HS-27A (cell line): ENCODE data around the gene HSPA12B.

Experiments
- DNase-seq: peaks from one replicate; pipeline ENCODE4 v3.0.0-alpha.2; 2012; ENCODE audit warnings: low read depth, missing footprints

HSPA12B gene, protein sequence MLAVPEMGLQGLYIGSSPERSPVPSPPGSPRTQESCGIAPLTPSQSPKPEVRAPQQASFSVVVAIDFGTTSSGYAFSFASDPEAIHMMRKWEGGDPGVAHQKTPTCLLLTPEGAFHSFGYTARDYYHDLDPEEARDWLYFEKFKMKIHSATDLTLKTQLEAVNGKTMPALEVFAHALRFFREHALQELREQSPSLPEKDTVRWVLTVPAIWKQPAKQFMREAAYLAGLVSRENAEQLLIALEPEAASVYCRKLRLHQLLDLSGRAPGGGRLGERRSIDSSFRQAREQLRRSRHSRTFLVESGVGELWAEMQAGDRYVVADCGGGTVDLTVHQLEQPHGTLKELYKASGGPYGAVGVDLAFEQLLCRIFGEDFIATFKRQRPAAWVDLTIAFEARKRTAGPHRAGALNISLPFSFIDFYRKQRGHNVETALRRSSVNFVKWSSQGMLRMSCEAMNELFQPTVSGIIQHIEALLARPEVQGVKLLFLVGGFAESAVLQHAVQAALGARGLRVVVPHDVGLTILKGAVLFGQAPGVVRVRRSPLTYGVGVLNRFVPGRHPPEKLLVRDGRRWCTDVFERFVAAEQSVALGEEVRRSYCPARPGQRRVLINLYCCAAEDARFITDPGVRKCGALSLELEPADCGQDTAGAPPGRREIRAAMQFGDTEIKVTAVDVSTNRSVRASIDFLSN

DNA sequence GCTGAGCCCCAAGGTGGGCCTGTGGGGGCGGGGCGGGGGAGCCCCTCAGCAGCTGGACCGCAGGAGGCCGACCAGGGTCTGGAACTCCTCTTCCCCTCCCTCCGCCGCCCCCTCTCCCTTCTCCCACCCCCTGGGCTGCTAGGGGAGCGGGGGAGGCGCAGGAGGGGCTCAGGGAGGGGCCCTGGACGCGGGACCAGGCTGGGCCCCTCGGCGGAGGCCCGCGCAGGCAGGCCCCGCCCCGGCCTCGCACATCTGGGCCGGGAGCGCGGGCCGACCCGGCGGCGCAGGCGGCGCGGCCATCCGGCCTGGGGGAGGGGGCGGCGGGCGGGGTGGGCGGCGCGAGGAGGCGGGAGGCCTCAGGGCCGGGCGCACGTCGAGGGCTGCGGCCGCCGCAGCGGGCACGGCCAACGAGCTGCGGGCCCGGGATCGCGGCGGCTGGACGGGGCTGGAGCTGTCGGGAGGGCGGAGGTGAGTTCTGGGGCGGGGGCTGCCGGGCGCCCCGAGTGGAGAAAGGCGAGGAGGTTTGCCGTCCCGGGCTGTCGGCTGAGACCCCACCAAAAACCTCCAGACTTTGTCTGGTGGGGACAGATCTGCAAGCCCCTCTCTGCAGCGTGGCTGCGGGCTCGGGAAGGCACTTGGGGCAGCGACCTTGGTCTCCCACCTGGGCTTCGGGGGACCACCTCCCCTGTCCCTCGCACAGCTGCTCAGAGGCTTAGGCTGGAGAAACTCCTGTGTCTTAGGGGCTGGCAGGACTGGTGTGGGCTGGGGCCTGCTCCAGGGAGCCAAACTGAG, at the start of gene HSPA12B:
TSS of gene HSPA12B (plus strand) at position 359 of the 792 bp plus-strand sequence. CDS start 5,990 bp downstream, outside the sequence.
- no peak for DNase-seq

DNA sequence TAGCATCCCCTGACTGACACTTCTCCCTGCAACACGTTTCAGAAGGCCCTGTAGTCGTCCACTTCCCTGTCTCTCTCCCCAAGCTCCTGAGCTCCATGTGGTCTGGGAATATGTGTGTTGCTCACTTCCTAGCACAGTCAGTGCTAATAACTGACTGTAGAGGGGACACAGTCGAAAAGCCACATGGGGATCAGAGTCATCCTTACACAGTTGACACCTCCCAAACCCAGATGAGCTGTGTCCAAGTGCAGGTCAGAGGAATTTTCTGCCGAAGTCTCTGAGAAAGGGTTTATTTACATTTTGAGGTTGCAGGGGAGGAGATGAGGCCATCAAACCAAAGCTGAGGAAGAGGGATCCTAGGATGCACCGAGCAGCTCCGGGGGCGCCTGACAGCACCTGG, 47.1 kb upstream of the HSPA12B start:
- no peak for DNase-seq

DNA sequence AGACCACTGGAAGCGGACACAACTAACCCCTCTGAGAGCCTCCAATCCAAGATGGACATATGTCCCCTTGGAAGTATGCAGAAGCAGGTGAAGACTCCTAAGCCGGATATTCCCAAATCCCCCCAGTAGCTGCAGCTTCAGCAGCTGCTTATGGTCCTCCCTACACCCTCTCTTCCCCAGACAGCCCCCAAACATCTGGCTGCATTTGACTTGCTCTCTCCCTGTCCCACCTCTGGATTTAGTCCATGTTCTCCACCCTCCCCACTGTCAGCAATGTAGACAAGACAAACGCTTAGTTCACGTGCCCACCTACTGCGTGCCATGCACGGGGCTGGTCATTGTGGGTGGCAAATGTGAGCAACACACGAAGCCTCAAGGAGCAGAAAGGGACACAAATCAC, 46.1 kb upstream of the HSPA12B start:
- no peak for DNase-seq

DNA sequence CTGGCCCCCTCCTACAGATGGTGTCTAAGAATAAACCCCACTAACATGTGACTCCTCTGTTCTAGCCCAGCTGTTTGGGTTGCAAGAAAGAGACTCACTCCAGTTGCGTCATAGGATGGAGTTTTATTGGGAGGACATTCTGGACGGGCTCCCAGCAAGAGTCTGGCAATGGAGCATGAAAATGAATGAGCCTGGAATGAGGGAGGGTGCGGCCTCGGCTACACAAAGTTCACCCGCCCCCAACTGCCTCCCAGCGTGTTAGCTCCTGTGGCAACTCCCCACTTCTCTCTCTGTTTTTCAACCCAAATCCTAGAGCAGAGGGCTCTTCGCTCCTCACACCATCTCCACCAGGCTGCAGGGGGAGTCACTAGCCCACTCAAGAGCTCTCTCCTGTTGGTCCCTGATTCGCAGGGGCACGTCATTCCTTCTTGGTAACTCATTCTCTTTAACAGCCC, 45.6 kb upstream of the HSPA12B start:
- no peak for DNase-seq

DNA sequence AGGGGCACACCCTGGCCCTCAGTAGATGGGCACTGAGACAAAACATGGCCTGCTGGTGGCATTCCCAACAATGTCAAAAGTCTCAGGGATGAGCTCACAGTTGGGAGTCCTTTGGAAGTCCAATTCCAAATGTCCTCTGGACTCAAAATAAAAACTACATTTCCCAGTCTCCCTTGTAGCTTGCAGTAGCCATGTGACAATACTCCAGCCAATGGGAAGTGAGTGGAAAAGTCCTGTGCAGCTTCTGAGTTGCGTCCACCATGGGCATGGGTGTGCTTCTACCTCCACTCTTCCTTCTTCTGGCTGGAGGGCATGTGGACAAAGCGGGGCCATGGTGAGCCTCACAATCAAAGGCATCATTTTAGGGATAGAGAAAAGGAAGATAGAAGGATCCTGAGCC, 44.8 kb upstream of the HSPA12B start:
- DNase-seq, result no peak

DNA sequence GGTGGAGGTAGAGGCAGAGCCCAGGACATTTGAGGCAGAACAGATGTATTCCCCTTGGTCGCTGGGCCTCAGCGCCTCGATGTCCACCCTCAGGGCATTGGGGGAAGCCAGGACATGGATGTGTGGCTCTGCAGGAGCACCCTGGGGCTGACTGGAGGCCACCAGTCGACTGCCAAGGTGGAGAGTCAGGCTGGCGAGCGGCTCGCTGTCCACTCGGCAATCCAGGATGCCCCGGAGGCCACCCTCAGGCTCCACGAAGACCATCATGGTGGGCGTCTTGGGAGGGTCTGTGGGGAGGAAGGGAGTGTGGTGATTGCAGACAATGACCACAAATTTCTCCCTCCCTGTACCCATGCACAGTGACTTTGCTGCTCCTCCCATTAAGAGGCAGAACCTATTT, 42.5 kb upstream of the HSPA12B start:
- DNase-seq, result no peak

DNA sequence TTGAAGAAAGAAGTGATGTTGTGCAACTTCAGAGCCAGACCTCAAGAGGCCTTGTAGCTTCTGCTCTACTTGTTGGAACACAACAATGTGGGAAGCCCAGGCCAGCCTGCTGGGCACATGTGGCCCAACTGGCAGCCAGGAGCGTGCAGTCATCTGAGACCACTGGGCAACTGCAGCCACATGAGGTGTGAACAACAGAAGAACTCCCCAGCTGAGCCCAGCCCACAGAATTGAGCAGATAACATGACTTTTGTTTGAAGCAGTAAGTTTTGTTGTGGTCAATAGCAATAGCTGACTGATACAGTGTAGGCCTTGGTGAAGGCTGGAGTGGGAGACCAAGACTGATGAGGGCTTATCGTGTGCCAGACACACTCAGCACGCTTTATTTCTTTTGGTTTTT, 42.1 kb upstream of the HSPA12B start:
- DNase-seq, result no peak

DNA sequence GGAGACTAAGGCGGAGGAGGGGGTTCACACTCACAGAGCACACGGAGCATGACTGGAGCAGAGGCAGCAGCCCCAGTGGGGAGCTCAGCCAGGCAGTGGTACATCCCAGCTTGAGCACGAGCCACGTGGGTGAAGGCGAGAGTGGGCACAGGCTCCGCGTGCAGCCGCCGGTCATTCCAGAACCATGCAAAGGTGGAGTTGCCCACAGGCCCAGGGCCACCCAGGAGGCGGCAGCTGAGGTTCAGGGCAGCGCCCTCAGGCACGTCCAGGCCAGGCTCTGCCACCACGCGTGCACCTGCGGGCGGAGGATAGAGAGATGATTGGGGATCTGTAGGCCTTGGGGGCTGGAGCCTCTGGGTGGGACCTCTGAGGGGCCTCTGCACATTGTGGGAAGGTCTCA, 41.2 kb upstream of the HSPA12B start:
- DNase-seq, result no peak

DNA sequence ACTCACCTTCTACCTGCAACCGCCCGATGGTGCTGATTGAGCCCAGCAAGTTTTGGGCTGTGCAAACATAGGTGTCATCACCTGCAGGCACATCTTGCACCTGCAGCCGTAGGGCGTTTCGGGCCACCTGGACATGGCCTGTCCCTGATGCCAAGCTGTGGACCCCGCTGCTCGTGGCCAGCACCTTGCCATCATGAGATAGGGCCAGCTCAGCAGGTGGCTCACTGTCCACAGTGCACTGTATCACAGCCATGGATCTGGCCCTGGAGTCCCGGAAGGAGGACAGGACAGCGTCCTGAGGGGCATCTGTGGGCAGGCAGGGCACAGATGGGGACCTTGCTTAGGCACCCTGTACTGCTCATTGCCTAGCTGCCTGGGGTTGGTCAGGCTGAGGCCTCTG, 40.6 kb upstream of the HSPA12B start:
- no peak for DNase-seq

DNA sequence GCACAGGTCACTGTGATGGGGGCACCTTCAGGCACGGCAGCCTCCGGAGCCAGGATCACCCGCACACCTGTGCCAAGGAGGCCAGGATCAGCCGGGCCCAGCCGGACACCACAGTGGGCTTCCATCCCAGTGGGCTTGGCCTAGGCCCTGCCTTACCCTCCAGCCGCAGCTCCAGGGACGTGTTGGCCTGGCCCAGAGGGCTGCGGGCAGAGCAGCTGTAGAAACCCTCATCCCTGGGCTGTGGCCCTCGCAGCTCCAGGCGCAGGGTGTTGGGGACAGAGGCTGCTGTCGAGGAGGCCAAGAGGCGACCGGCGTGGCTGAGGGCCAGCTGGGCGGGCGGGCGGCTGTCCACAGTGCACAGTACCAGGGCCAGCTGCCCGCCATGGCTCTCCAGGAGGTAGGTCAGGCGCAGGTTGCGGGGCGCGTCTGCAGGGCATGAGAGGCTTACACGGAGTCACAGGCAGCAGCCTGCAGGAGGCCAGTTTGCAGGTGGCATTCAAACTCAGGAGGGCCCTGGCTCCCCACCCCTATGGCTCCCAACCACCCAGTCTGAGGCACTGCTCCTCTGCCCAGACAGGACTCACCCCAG, 39.7 kb upstream of the HSPA12B start:
- no peak for DNase-seq

DNA sequence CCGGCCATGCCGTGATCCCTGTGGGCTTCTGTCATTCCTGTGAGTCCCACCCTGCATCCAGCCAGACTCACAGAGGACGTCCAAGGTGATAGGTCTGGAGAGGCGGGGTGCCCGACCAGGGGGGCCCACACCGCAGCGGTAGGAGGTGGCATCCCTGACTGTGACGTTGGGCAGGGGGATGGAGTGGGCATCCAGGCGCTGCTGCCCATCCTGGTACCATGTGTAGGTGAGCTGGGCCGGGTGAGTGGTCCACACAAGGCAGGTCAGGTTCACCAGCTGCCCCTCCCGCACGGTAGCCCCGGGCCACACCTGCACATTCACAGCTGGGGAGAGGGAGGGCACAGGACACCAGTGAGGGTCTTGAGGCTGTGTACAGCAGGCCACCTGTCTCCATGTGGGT, 39.1 kb upstream of the HSPA12B start:
- no peak for DNase-seq

DNA sequence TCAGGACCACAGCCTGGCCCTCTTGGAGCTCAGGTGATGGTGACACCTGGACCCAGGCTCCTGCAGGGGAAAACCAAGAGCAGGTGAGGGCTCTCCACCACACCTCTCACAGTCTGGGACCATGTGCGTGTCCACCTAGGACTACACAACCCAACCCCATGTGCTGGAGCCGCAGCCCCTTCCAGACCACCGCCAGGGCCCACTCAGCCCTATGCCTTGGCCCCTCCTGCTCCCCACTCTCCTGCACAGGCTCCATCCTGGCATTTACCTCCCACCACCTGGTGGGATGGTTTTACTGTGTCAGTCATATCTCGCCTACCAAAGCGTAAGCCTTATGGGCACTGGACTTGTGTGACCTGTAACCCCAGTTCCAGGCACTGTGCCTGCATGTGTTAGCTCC, 37.6 kb upstream of the HSPA12B start:
- no peak for DNase-seq

DNA sequence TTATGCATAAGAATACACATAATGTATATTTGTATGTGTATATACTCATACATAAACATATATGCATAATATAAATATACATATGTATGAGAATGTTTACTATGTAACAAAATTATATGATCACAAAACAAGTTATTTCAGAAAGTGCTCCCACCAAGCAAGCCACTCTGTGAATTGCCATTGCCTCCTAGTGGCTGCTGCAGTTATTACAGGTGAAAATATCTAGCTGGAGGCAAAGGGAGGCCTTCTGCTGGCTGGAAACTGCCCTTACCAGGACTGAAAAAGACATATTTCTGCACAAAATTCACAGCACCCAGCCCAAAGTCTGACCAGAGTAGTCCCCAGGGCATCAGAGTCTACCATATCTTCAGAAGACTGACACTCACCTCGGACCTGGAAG, 36.3 kb upstream of the HSPA12B start:
- DNase-seq, result no peak

DNA sequence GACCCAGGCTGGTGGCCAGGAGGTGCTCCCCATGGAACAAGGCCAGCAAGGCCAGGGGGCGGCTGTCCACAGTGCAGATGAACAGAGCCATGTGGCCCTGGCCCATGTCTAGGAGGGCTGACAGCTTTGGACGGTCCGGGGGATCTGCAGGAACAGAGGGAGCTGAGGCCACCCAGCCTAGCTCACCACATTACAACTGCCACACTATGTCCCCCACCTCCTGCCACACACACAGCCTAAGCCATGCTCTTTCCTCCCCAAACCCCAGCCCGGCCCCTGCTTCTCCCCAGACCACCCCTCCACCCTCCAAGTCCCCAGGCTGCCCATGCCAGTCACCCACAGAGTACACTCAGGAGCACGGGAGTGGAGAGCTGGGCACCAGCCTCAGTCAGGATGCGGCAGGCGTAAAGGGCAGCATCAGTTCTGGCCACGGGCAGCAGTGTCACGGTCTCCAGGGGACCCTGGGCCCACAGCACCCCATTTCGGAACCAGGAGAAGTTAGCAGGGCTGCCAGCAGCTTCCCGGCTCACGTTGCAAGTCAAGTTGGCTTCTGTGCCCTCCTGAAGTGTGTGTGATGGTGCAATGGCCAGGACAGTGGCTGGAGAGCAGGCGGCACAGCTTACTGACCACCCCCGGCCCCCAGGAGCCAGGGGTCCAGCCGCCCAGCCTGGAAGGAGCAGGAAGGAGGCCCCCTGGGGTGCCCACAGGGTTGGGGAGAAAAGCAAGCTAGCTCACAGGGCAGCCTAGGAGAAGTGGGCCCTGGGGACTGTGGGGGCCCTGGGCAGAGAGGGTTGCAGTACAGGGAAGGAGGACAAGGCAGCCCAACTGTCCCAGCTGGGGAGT, 35.5 kb upstream of the HSPA12B start:
- DNase-seq, result no peak

DNA sequence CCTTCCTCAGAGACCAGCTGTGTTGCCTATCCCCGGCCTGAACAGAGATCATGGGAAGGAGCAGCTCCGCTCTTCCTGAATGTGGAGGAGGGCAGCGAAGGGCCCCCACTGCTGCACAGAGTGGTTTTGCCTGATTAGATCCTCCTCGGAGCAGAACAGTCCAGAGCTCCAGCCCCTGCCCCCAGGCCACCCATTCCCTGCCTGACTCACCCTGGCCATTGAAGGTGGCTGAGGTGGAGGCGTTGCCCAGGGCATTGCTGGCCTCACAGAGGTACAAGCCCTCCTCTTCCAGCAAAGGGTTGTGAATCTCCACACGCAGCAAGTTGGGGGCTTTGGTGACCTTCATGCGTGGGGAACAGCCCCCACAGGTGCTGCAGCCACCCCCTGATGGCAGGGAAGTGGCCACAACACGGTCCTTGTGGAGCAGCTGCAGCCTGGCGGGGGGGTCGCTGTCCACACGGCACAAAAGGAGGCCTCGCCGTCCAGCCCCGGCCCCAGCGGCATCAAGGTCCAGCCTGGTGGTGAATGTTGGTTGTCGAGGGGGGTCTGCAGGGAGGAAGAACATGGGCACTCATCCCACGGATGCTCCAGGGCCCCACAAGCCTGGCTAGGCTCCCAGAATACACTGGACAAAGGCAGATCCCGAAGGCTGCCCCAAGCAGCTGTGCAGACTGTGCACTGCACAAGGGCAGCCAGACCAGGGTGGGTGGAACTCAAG, 34.7 kb upstream of the HSPA12B start:
- DNase-seq, result no peak

DNA sequence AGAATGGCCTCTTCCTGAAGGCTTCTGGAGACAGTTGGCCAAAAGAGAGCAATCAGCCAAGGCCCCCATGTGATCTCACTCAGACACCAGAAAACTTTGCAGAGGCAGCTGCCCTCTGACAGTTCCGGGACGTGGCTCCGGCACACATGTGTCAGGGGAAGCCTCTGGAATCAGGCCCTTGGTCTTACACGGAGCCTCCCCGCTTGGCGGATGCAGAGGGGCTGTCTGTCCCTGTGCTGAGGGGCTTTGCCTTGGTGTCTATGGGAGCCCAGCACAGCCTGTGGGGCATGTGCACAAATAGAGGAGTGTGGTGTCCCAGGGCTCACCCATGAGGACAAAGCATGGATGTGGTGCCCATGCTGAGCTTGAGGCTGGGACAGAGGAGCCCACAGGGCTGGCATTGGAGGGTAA, 33.9 kb upstream of the HSPA12B start:
- no peak for DNase-seq

DNA sequence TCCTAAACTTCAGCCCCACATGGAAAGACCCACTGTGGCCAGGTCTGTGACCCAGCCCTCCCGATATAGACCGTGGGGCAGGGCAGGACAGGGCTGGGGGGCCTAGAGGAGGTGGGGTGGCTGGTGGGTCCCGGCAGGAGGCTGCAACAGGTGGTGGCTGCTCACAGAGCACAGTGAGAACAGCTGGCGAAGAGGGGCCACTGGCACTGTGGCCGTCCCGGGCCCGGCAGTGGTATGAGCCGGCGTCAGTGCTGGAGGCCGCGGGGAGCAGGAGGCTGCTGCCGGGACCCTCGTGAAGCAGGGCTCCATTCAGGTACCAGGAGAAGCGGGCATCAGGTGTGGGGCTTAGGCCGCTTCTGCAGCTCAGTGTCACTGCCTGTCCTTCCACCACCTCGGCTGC, 33.4 kb upstream of the HSPA12B start:
- no peak for DNase-seq

DNA sequence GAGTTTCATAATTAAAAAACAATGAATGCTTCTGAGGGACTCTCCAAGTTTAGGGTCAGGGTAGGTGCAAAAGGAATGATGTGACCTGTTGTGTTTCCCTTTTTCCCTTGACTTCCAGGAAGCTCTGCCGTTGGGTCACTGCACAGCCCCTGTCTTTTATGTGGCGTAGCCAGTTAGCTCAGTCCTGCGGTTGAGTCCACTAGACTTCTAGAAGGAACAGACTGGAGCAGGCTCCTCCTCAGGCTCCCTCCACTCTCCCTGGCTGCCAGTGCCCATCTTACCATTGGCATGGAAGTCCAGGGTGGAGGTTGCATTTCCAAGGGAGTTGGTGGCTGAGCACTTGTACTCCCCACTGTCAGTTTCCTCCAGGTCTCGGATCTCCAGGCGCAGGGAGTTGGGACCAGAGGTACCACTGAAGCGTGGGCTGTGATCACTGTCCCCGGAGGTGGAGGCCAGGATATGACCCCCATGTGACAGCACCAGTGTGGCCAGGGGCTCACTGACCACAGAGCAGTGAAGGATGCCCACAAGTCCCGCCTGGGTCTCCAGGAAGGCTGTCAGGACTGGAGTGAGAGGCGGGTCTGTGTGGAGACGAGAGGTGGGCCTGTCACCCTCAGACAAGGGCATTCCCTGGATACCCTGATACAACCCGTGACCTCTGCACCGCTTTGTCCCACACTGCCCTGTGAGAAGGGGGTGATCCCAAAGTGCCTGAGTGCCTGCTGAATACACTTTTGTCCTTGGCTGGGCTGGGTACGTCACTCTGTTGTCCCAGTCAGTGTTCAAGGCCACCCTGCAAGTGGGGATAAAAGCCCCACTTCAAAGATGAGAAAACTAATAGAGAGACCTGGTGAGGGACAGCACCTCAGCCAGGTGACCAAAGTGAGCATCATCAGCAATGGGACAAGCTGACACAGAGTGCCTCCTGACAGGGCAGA, 31.2 kb upstream of the HSPA12B start:
- DNase-seq, result no peak

DNA sequence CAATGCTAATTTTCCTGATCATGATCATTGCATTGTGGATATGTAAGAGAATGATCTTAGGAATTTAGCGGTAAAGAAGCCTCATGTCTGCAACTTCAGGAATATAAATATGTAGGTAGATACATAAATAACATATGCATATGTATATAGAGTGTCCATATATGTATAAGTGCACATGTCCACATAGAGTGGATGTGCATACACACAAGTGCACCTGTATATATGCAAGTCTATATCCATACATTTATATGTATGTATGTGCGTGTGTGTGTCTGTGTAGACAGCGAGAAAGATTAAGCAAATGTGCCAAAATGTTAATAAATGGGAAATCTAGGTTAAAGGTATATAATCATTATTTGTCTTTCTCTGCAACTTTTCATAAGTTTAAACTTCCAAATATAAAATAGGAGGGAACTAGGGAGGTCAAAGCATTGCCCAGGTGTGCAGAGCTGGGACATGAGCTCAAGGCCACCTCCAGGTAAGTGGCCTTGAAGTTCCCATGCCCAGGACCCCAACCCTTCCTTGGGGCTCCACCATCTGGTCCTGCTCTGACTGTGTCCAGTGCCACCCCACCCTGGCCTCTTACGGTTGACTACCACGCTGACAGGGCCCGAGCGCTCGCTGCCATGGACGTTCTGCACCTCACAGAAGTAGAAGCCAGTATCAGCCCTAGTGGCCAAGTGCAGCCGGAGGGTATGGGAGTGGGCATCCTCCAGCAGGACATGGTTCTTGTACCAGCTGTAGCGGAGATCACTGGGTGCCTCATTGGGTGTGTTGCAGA, 29.7 kb upstream of the HSPA12B start:
- no peak for DNase-seq
